ENCODE measurements around the gene ALKBH1.
"Not testable (repeated sequence)": the region's sequence is repeated elsewhere in the genome, so short reads cannot be mapped to it uniquely, and the experiment has no call there.

ALKBH1 gene

GRCh38 chr14:77673193-77673592, 34.6 kb downstream of the ALKBH1 start:
- FAIRE-seq = no peak

- no peak for FAIRE-seq
These were observed 40.5 kb downstream of the ALKBH1 start for GRCh38 chr14:77667331-77667730.

- no peak for FAIRE-seq
These were observed 44.5 kb downstream of the ALKBH1 start for GRCh38 chr14:77663293-77663692.

GRCh38 chr14:77661562-77661961, 46.3 kb downstream of the ALKBH1 start:
- FAIRE-seq = not testable (repeated sequence)

- no peak for FAIRE-seq
These were observed 47.1 kb downstream of the ALKBH1 start for GRCh38 chr14:77660754-77661153.

GRCh38 chr14:77659831-77660230, 48.0 kb downstream of the ALKBH1 start:
- FAIRE-seq = no peak

- no peak for FAIRE-seq
These were observed 50.5 kb downstream of the ALKBH1 start for GRCh38 chr14:77657280-77657679.

GRCh38 chr14:77654001-77654441, 53.8 kb downstream of the ALKBH1 start:
- no peak for FAIRE-seq

- FAIRE-seq = no peak
These were observed 58.5 kb downstream of the ALKBH1 start for GRCh38 chr14:77649326-77649725.

GRCh38 chr14:77648520-77649200, 59.2 kb downstream of the ALKBH1 start:
- no peak for FAIRE-seq

GRCh38 chr14:77647853-77648252, 60.0 kb downstream of the ALKBH1 start:
- FAIRE-seq = no peak

GRCh38 chr14:77646907-77647306, 60.9 kb downstream of the ALKBH1 start:
- no peak for FAIRE-seq

- FAIRE-seq = no peak
These were observed 62.1 kb downstream of the ALKBH1 start for GRCh38 chr14:77645520-77646230.

GRCh38 chr14:77642407-77642806, 65.4 kb downstream of the ALKBH1 start:
- FAIRE-seq = no peak

GRCh38 chr14:77641534-77642341, 66.1 kb downstream of the ALKBH1 start:
- no peak for FAIRE-seq

GRCh38 chr14:77640756-77641533, 66.9 kb downstream of the ALKBH1 start:
- FAIRE-seq = no peak

GRCh38 chr14:77638771-77639171, 69.1 kb downstream of the ALKBH1 start:
- no peak for FAIRE-seq

GRCh38 chr14:77635869-77636268, 72.0 kb downstream of the ALKBH1 start:
- not testable (repeated sequence) for FAIRE-seq

- not testable (repeated sequence) for FAIRE-seq
These were observed 72.4 kb downstream of the ALKBH1 start for GRCh38 chr14:77635466-77635865.

GRCh38 chr14:77630111-77630510, 77.7 kb downstream of the ALKBH1 start:
- no peak for FAIRE-seq

- FAIRE-seq = no peak
These were observed 82.5 kb downstream of the ALKBH1 start for GRCh38 chr14:77625360-77625759.

GRCh38 chr14:77623201-77623600, 84.6 kb downstream of the ALKBH1 start:
- FAIRE-seq = no peak
